Mucosa of rectum (tissue), 2 donors: ENCODE results near the gene PKMYT1.

Source experiments
- H3K27ac ChIP-seq, 2 donors: one replicate each; pipeline ENCODE4 v1.7.0; 2013; ENCODE audit warnings: inconsistent platforms in 2 of 2, low read depth in 2 of 2, low read length in 2 of 2
- H3K27me3 ChIP-seq, 2 donors: one replicate each; pipeline ENCODE4 v1.7.0; 2013; ENCODE audit warnings: low read length in 2 of 2; ENCODE audit not compliant: control insufficient read depth in 2 of 2, insufficient read depth in 2 of 2
- H3K36me3 ChIP-seq, 2 donors: one replicate each; pipeline ENCODE4 v1.7.0; 2013; ENCODE audit warnings: low read length in 2 of 2; ENCODE audit not compliant: control insufficient read depth in 2 of 2, insufficient read depth in 2 of 2
- H3K4me1 ChIP-seq, 2 donors: one replicate each; pipeline ENCODE4 v1.7.0; 2013; ENCODE audit warnings: low read length in 2 of 2, mild to moderate bottlenecking in 1 of 2; ENCODE audit not compliant: control insufficient read depth in 2 of 2, insufficient read depth in 2 of 2
- H3K4me3 ChIP-seq, 2 donors: one replicate each; pipeline ENCODE4 v1.7.0; 2013; ENCODE audit warnings: low read length in 2 of 2
- H3K9ac ChIP-seq, 2 donors: one replicate each; pipeline ENCODE4 v1.7.0; 2013; ENCODE audit warnings: low read length in 2 of 2, low read depth in 1 of 2, mild to moderate bottlenecking in 1 of 2
- H3K9me3 ChIP-seq, 2 donors: one replicate each; pipeline ENCODE4 v1.7.0; 2013; ENCODE audit warnings: low read length in 2 of 2; ENCODE audit not compliant: control insufficient read depth in 2 of 2
- donor health status: healthy.
- donor health status: Normal muscosa, but diverticular disease.

The PKMYT1 gene

GRCh38 chr16:2974319-2975056 lies 5.8 kb downstream of the PKMYT1 start:
- no peak overlapping the region for H3K9ac ChIP-seq
- no peak overlapping the region for H3K27ac ChIP-seq
- no peaks in the 10 kb centered on the region for H3K36me3 ChIP-seq
- no peaks in the 10 kb centered on the region for H3K27me3 ChIP-seq
- H3K4me1 ChIP-seq = peaks cover 14 to 17% of the 10 kb centered on the region in 2 donors
- H3K9me3 ChIP-seq = no peaks in the 10 kb centered on the region
- no peak overlapping the region for H3K4me3 ChIP-seq

- no peaks in the 10 kb centered on the region for H3K9me3 ChIP-seq
- no peak overlapping the region for H3K27ac ChIP-seq
- no peak overlapping the region for H3K4me3 ChIP-seq
- H3K9ac ChIP-seq = no peak overlapping the region
- H3K4me1 ChIP-seq = peaks cover 14 to 16% of the 10 kb centered on the region in 2 donors
- no peaks in the 10 kb centered on the region for H3K36me3 ChIP-seq
- H3K27me3 ChIP-seq = no peaks in the 10 kb centered on the region
Observed at GRCh38 chr16:2973605-2974318, 6.5 kb downstream of the PKMYT1 start.

GRCh38 chr16:2973093-2973492 lies 7.2 kb downstream of the PKMYT1 start:
- Histone ChIP-seq H3K9me3 (no peaks in the 10 kb centered on the region), H3K27ac (no peak overlapping the region), H3K4me3 (no peak overlapping the region), H3K27me3 (peaks cover 0 to 2% of the 10 kb centered on the region in 2 donors), H3K36me3 (no peaks in the 10 kb centered on the region), H3K4me1 (peaks cover 21 to 23% of the 10 kb centered on the region in 2 donors), H3K9ac (no peak overlapping the region)

- Histone ChIP-seq H3K27me3 (peaks cover 6 to 8% of the 10 kb centered on the region in 2 donors), H3K27ac (no peak overlapping the region), H3K9ac (no peak overlapping the region), H3K9me3 (no peaks in the 10 kb centered on the region), H3K36me3 (no peaks in the 10 kb centered on the region), H3K4me1 (peaks cover 16 to 24% of the 10 kb centered on the region in 2 donors), H3K4me3 (no peak overlapping the region)
Observed at GRCh38 chr16:2971985-2972784, 8.1 kb downstream of the PKMYT1 start.

- Histone ChIP-seq H3K36me3 (no peaks in the 10 kb centered on the region), H3K9me3 (no peaks in the 10 kb centered on the region), H3K4me3 (no peak overlapping the region), H3K27me3 (peaks cover 8% of the 10 kb centered on the region in 2 donors), H3K9ac (no peak overlapping the region), H3K4me1 (peaks cover 16 to 27% of the 10 kb centered on the region in 2 donors), H3K27ac (no peak overlapping the region)
Observed at GRCh38 chr16:2971134-2971984, 8.9 kb downstream of the PKMYT1 start.

- Histone ChIP-seq H3K36me3 (no peaks in the 10 kb centered on the region), H3K9ac (peak overlapping the region in 1 of 2 donors; percentile 75), H3K27me3 (peaks cover 16% of the 10 kb centered on the region in 2 donors), H3K27ac (no peak overlapping the region), H3K4me1 (peaks cover 16 to 30% of the 10 kb centered on the region in 2 donors), H3K9me3 (no peaks in the 10 kb centered on the region), H3K4me3 (peak overlapping the region in 1 of 2 donors; percentile 78)
Observed at GRCh38 chr16:2970563-2970962, 9.7 kb downstream of the PKMYT1 start.

- H3K27me3 ChIP-seq = peaks cover 16% of the 10 kb centered on the region in 2 donors
Observed at GRCh38 chr16:2969545-2970521, 10.4 kb downstream of the PKMYT1 start.

GRCh38 chr16:2968738-2969544 lies 11.3 kb downstream of the PKMYT1 start, which contains the start of gene PAQR4:
Gene PAQR4, plus strand, starts transcription at chr16:2969348. Its CDS starts 327 bp downstream, at chr16:2969675.
- Histone ChIP-seq H3K27ac (peak within 1 kb of the TSS; percentile 59 to 68), H3K9ac (peak within 1 kb of the TSS; percentile 70 to 75), H3K27me3 (peaks cover 18 to 25% of the 10 kb centered on the region in 2 donors)

More at GRCh38 chr16:2969545-2970521, 10.4 kb downstream of the PKMYT1 start:
- Histone ChIP-seq H3K36me3 (no peaks in the 10 kb centered on the region), H3K9ac (peak overlapping the region; percentile 70 to 75), H3K4me1 (peaks cover 16 to 30% of the 10 kb centered on the region in 2 donors), H3K27ac (peak overlapping the region; percentile 59 to 68), H3K4me3 (peak overlapping the region; percentile 69 to 78), H3K9me3 (no peaks in the 10 kb centered on the region)

More at GRCh38 chr16:2968738-2969544, 11.3 kb downstream of the PKMYT1 start, which contains the start of gene PAQR4:
- no peaks in the 10 kb centered on the region for H3K36me3 ChIP-seq
- no peaks in the 10 kb centered on the region for H3K9me3 ChIP-seq
- H3K4me1 ChIP-seq = peaks cover 18 to 33% of the 10 kb centered on the region in 2 donors
- H3K4me3 ChIP-seq = peak within 1 kb of the TSS; percentile 69 to 78
